Endothelial cell of hepatic sinusoid (primary cell): ENCODE results near the gene CREB5.

Experiments used
- in situ Hi-C: cut with HindIII; loops from 2 replicates; pipeline ENCODE4 v1.10.0; 2017; ENCODE audit warnings: low sequenced_read_pairs

The CREB5 gene

DNA sequence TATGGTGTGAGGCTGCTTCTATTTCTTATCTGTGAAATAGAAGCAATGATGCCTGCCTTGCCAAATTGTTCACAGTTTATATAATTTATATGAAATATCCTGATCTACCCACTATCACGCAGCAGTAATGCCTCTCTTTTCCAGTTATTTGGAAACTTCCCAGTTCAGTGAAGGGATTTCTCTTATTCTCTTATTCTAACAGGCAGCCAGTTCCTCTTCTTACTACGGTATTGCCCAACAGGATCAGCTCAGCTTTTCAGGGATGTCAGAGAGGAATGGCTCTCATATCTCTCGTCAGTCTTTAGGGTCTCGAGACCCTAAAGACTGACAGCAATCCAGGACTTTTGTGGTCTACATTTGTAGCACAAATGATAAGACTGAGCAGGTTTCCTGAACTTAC is 215.6 kb downstream of the CREB5 start:
- in situ Hi-C loops: no loop called here

DNA sequence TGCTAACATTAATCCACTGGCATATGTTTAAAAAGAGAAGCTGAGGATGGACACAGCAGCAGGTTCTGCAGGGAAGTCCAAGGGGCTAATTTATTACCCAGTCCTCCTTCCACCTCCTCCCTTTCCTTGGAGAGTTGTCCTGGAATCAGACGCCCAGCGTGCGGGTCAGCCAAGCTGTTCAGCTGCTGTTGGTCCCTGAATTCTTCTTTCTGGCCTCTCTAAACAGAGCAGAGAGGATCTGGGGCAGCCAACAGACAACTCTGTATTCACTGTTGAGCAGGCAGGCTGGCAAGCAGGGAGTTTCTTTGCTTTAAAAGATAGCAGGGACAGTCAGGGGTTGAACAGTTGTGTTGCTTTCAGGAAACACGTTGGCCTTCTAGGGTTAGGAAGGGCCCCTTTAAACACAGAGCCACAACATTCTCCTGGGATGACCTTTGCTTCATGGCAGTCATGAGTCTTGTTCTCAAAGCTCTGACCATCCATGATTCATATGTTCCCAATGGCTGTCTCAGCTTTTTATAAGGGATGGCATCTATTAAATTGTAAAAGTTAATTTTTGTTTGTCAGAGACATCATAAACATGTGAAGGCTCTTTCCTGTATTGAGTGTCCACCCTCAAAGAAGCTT is 217.0 kb downstream of the CREB5 start:
- in situ Hi-C loops: no loop called here

DNA sequence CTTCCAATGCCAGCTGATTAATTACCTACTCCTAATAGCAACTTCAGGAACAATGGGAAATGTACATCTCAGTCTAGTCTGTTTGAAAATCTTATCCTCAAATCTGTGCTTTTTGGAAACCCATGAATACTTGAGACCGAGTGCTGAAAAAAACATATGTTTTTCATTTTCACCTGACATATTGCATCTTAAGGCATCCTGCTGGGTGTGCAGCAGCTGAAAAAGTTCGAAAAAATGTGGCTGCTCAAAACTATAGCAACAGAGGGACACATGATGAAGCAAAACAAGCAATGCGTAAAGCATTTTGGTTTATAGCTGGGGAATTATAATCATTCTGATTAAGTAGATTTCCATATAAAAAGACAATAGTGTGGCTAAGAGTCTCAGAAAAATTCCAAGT is 218.0 kb downstream of the CREB5 start:
- in situ Hi-C loops: no loop called here

DNA sequence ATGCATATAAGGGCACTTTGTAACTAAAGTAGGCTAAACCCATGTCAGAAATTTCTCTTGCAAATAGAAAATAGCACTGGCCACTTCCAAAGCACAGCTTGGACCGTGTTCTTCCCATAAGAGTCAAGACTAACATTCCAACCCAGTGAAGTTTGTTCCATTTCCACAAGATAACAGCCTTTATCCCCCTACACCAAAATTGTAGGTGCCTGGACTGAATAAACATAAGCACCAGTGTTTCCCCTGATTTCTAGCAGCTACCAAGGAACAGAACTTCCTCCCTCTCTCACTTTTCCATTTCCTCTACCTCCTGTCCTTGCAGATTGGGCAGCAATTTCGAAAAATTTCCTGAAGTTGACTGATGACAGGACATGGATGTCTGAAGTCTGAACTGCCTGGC is 219.7 kb downstream of the CREB5 start:
- in situ Hi-C loops: no loop called here

DNA sequence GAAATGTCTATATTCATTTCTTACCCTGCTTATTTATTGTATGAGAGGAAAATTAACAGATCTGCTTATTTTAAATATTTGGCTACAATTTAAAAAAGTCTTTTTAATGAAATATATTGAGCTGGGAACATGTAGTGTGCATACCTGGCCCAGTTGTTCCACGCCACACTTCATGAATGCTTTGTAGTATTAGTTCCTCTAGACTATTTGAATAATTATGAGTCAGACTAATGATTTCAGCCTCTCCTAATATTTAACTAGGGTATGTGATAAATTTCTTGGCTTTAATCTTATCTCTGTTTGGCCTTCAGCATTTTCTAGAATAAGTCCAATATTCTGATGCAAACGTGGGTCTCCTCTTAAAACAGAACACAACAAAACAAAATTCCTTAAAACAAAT is 226.6 kb downstream of the CREB5 start:
- in situ Hi-C loops: no loop called here

DNA sequence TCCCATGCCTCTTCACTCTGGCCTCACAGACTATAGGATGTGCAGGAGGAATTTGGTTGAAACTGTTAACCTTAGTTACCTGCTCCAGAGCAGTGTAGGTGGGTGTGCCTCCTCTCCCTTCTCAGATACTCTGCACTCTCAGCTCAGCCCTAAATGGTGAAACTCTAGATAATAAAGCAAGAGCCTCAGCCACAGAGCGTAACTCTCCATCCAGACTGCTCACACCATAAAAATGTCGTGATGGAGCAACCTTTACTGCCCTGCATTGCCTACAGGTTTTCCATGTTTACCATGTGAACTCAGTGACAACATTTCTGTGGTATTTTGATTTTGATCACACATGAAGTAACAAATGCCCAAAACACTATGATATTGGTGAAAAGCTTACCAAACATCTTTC is 227.7 kb downstream of the CREB5 start:
- in situ Hi-C loops: loop anchor here (5.0 kb wide), 1 partner anchor 87 kb away; no protein-coding TSS in a partner anchor

DNA sequence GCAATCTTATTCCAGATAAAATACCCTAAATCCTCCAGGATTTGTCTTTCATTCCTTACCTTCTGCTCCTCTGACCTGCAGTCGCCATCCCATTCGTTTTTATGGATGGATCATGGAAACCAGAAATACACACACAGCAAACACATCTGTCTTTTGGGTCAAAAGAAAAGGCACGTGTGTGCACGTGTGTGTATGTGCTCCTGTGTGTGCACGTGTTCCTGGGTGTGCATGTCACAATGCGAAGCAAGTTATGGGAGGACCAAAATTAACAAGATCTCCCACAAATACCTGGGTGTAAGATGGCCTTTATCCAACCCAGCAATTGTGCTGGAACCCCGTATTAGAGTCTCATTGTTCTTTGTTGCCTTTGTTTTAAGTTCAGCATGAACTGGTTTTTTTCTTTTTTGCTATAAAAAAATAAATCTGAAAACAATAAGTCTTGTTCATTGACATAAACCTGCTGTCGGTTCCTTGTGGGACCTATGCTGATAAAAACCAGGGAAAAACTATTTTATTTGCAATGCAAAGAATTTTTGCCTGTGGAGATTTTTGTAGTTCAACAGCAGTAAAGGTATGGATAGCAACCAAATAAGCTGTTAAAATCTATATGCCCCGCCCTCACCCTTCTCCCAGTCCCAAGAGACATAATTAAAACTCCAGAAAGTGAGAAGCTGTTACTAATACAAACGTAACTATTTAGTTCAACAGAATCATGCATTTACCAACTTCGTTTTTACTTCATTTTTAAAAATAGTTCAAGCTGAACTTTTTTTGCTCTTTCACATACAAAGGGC is 229.6 kb downstream of the CREB5 start:
- in situ Hi-C loops: loop anchor here (5.0 kb wide), 1 partner anchor 85 kb away; no protein-coding TSS in a partner anchor

DNA sequence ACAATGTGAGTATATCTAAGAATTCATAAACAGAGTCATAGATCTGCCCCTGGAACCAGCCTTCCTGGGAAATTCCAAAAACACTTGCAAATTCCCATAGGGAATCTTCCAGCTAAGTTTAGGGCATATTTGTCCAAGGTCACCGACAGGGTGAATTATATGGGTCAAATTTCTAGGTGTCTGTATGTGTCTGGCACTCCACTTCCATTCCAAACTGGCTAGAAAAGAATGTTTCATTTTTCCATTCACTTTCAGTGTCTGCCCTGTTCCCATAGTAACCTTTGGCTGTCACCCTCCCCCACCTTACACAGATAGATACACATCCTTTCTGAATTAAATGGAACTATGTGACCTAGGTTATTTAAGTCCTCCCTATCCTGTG is 230.9 kb downstream of the CREB5 start:
- in situ Hi-C loops: loop anchor here (5.0 kb wide), 1 partner anchor 84 kb away; no protein-coding TSS in a partner anchor

DNA sequence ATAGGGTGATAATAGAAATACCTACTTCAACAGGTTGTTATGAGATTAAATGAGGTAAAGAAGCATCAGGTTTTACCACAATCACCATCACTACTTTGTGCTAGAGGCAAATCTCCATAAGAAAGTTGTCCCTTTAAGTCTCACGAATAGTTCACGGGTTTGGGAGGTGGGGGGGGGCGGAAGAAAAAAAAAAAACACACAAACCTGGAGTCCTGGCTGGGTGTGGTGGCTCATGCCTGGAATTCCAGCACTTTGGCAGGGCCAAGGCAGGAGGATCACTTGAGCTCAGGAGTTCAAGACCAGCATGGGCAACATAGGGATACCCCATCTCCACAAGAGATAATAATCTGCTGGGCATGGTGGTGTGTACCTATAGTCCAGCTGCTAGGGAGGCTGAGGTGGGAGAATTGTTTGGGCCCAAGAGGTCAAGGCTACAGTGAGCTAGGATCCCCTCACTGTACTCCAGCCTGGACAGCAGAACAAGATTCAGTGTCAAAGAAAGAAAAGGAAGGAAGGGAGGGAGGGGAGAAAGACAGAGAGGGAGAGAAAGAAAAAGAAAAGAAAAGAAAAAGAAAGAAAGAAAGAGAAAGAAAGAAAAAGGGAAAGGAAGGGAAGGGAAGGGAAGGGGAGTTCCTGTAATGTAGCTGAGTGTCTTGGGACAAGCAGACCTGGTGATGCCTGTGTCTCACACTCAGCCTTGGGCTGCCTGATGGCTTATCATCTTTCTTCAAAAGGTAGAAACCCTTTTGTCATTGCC is 231.4 kb downstream of the CREB5 start:
- in situ Hi-C loops: loop anchor here (5.0 kb wide), 1 partner anchor 84 kb away; no protein-coding TSS in a partner anchor

DNA sequence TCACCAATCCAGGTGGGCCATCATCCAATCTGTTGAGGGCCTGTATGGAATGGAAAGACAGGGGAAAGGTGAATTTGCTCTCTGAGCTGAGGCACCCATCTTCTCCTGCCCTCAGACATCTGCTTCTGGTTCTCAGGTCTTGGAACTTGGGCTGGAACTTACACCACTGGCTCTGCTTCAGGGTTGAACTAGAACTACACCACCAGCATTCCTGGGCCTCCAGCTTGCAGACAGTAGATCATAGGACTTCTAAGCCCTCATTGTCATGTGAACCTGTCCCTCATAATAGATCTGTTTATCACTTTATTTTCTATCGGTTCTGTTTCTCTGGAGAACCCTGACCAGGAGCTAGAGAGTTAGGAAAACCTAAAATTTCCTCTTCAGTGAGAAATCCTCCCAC is 233.5 kb downstream of the CREB5 start:
- in situ Hi-C loops: no loop called here

DNA sequence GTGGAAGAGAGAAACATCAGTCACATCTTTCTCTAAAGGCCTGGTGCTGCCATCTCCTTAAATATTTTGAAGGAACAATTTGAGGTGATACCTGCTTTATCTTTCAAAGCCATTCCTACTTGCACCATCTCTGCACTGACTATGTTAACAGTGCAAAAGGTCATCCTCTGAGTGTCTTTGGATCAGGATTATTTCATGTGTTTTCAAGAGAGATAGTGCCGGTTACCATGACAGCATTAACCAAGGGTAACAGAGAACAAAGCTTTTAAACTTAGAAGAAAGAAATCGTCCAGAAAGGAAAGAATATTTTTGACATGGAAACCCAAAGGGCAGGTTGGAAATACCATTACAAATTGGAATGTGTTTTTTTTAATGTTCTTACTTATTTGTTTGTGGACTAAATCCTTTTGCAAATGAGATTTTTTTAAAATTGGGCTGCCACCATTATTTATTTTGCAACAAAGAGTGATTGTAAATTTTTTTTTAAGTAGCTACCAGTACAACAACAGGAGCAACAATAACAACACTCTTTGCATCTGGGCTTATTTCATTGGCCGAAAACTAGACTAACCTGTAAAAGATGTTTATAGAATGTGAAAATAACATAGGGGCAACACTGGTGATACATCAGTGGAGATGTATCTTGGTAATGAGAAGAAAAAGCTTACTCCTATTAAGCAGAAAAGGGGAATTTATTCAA is 234.2 kb downstream of the CREB5 start:
- in situ Hi-C loops: no loop called here

DNA sequence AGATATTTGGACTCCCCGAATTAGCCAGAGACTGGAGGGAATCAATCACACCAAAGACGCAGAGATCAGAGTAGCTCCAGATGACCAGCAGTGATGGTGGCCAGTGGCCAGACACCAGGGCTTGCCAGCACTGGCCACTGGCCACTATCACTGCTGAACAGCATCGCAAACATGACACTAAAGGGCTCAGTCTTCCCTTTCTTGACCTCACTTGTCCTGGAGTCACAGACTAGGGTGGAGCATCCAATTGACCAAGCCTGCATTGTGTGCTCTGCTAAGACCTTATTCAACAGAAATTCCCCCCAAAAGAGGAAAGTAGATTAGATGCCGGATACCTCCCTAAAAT is 234.7 kb downstream of the CREB5 start:
- in situ Hi-C loops: no loop called here

DNA sequence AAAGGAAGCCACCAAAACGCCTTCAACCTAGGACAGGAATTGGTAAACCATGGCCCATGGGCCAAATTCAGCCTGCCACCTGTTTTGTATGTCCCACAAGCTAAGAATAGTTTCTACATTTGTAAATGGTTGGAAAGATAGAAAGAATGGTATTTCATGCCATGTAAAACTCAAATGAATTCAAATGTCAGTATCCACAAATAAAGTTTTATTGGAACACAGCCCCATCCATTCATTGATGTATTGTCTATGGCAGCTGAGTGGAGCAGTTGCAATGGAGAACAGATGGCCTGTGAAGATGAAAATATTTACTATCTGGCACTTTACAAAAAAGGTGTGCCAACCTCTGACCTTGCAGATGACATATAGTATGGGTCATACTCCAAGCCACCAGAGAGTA is 236.9 kb downstream of the CREB5 start:
- in situ Hi-C loops: no loop called here

DNA sequence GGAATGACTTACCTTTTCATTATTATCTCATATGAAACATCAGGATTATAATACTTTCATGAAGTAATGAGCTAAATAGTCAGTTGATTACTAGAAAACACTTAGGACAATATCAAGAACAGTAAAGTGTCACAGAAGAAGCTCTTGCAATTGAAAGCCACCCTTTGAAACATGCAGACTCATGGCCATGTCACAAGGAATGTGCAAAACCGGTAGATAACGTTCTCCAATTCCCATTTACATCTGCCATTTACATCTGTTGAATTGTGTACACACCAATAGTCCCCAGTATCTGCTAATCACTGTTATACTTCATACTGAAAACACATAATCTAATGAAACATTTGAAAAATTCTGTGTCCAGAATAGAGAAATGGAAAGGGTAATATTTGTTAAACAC is 237.5 kb downstream of the CREB5 start:
- in situ Hi-C loops: no loop called here

DNA sequence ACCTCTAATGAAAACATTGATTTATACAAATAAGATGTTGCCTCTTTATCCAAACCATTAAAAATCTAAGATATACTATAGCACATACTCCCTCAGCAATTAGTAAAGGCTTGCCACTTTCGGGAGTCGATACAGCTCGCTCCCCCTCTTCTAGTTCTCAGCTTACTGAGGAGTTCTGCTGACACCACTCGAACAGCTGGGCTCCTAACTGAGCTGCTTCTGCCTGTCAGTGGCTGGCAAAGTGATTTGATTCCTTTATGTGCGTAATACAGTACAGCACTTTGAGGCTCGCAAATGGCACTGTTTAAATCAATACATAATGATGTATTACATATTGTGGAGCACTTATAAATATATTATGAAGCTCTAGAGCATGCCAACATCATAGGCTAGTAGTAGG is 241.8 kb downstream of the CREB5 start:
- in situ Hi-C loops: no loop called here

DNA sequence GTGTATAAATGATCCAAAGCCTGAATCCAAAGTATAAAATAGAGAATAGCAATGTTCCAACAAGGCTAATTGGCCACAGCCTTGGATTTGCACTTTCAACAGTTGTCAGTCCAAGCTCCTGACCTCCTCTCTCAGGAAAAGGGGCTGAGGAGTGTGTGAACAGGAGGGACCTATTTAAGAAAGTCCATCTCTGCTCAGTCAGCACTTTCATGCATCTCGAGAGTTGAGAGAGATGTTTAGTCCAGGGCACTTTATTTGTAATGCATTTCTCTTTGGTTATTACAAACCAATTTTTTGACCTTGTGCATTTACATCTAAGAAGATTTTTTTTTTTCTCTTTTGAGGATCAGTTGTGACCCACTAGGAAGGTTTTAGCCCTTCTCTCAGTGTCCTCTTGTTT is 244.2 kb downstream of the CREB5 start:
- in situ Hi-C loops: no loop called here

DNA sequence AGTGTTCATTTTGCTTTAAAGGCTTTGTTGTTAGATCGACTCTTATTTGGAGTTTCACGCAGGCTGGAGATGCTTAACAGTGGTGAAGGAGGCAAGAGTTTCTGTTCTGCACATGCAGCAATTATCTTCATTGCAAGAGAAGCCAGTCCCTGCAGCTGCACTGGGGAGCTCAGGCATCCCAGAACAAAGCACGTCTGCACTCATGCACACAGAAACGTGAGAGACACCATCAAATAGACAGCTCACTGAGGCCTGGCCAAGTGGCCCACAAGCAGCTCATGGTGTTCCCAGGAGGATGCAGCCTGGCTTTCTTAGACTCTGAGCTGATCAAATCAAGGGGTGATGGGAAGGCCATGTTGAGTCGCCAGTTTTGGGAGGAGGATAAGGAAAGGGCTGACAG is 246.1 kb downstream of the CREB5 start:
- in situ Hi-C loops: no loop called here

DNA sequence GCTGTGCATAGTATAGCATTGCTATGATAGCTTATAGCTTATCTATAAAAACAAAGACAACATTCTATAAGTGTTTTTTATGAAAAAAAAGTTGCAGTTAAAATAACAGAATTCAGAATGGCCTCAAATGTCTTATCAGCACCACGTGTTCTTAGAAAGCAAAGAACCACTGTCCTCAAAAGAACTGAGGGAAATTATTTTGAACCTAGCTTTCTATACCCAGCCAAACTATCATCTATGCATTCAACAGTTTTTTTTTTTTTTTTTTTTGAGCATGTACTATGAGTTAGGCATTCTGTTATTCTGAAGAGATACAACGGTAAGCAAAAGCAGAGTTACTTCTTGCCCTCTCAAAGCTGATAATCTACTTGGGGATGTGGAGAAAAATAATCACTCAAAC is 247.8 kb downstream of the CREB5 start:
- in situ Hi-C loops: no loop called here

DNA sequence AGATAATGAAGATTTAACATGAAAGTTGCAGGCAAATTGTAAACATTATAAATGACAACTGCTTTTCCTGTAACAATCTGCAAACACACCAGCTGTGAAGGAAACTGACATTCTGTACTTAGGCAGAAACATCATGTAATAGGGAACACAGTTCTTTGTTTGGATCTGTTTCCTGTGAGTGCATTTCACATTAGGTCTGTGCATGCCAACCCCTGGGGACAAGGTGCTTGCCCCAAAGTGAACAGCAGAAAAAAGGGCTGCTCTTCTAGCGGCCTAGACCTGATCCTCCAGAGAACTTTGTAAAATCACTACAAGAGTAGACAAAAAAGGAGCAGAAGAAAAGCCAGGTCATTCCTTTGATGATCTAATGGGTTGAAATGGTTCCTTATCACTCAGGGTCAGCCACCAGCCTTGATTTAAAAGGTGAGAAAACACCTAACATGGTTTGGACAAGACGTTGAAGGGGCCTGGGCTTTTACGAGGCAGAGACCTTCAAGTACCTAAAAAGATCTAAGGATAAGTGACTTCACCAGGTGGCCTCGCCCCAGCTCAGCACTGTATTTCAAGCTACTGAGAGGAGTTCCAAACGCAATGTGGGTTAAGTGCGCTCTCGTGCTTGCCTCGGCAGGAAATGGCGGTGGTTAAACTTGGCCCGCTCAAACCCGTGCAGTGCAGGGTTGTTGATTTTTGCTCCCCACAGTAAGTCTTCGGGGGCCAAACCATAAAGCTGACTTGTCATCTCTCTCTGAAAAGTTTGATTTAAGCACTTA is 249.7 kb downstream of the CREB5 start:
- in situ Hi-C loops: no loop called here

DNA sequence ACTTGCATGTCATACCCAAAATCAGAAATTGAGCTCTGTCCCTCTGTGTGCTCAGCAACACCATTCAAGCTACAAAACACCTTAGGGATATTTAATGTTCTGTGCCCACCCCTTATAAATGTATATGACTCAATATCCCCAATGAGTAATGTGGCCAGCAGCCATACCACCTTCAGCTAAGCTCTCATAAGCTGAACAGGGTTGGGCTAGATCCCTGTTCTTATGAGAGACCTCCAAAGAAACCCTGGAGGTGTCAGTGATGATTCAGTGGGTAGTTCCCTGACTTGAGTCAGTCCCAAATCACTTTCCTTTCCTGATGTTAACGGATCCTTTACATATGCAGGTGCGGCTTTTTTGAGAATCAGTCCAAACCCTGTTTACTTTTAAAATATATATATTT is 253.8 kb downstream of the CREB5 start:
- in situ Hi-C loops: no loop called here

DNA sequence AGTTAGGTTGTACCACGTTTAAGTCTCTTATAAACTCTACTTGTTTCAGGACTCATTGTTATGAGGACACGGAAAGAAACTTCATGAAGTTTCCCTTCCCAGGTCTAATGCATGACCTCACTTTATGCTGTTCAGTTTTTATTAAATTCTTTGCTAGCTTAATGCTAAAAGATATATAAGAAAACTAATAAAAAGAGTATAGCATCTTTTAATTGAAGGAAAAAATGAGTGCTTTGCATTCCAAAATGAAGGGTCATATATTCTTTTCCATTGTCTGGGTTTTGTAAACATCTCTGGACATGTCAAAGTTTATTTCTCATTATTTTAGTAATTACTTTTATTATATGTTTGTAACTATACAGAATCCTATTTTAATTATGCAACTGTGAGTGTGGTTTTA is 255.8 kb downstream of the CREB5 start:
- in situ Hi-C loops: no loop called here
